Measurements from ENCODE around the gene F2RL3. TPM values are rescaled to one million over a fixed set of nuclear protein-coding genes. Genes with fewer than 3 reads are reported as not detected.

The F2RL3 gene
- total and polyA plus RNA-seq, 9 of the 15 experiments (the other 6 are each of a cell fraction or from before 2014, with no cell fraction given) = 1.4 to 27.6 (median 11.9) TPM

DNA sequence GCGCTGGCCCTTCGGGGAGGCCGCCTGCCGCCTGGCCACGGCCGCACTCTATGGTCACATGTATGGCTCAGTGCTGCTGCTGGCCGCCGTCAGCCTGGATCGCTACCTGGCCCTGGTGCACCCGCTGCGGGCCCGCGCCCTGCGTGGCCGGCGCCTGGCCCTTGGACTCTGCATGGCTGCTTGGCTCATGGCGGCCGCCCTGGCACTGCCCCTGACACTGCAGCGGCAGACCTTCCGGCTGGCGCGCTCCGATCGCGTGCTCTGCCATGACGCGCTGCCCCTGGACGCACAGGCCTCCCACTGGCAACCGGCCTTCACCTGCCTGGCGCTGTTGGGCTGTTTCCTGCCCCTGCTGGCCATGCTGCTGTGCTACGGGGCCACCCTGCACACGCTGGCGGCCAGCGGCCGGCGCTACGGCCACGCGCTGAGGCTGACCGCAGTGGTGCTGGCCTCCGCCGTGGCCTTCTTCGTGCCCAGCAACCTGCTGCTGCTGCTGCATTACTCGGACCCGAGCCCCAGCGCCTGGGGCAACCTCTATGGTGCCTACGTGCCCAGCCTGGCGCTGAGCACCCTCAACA, 1.2 kb downstream of the F2RL3 start (continued):
- TF ChIP-seq CBX3 (IDR thresholded peaks at IDR 0.05; ENCODE audit: borderline replicate concordance in 1 of 2, low read length in 2 of 2) = no peak
- TF ChIP-seq ZNF764 (CRISPR knock-in tag; IDR thresholded peaks at IDR 0.05; ENCODE audit: low read depth) = no peak
- no peak for TF ChIP-seq THRAP3 (IDR thresholded peaks at IDR 0.05; ENCODE audit: borderline replicate concordance)
- no peak for TF ChIP-seq TBL1XR1 (IDR thresholded peaks at IDR 0.05; ENCODE audit: low read length in 2 of 2)
- TF ChIP-seq, protein P1, sequence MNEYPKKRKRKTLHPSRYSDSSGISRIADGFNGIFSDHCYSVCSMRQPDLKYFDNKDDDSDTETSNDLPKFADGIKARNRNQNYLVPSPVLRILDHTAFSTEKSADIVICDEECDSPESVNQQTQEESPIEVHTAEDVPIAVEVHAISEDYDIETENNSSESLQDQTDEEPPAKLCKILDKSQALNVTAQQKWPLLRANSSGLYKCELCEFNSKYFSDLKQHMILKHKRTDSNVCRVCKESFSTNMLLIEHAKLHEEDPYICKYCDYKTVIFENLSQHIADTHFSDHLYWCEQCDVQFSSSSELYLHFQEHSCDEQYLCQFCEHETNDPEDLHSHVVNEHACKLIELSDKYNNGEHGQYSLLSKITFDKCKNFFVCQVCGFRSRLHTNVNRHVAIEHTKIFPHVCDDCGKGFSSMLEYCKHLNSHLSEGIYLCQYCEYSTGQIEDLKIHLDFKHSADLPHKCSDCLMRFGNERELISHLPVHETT (CRISPR knock-in tag; conservative IDR thresholded peaks at IDR 0.05 in 1 of 2, IDR thresholded peaks at IDR 0.05 in 1 of 2) = peak in 1 of 2 experiments; percentile 68; a peak in 2 of 4 replicates
- TF ChIP-seq ZNF780A (CRISPR knock-in tag; IDR thresholded peaks at IDR 0.05) = no peak
- TF ChIP-seq SRF (CRISPR knock-in tag; IDR thresholded peaks at IDR 0.05) = peak in 1 of 2 experiments; percentile 13; a peak in 1 of 4 replicates
- TF ChIP-seq, protein P2, sequence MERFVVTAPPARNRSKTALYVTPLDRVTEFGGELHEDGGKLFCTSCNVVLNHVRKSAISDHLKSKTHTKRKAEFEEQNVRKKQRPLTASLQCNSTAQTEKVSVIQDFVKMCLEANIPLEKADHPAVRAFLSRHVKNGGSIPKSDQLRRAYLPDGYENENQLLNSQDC (CRISPR knock-in tag; IDR thresholded peaks at IDR 0.05) = no peak
- TF ChIP-seq CBFA2T2 (conservative IDR thresholded peaks at IDR 0.05) = no peak
- no peak for TF ChIP-seq IRF2 (CRISPR knock-in tag; IDR thresholded peaks at IDR 0.05)
- TF ChIP-seq NFXL1 (CRISPR knock-in tag; IDR thresholded peaks at IDR 0.05) = no peak
- peak in 1 of 2 experiments; percentile 72; a peak in 2 of 4 replicates for TF ChIP-seq SIN3A (IDR thresholded peaks at IDR 0.05; ENCODE audit: borderline replicate concordance in 2 of 2, control insufficient read depth in 1 of 2, low read depth in 2 of 2, low read length in 2 of 2)
- TF ChIP-seq EP400 (IDR thresholded peaks at IDR 0.05) = no peak; the same call in 1 of the 2 replicates
- peak; percentile 91 for TF ChIP-seq ZNF589 (CRISPR knock-in tag; IDR thresholded peaks at IDR 0.05; ENCODE audit: low read depth)
- TF ChIP-seq HNRNPL (IDR thresholded peaks at IDR 0.05; ENCODE audit: low read depth, low read length) = peak; percentile 98
- TF ChIP-seq NR4A1 (CRISPR knock-in tag; IDR thresholded peaks at IDR 0.05) = peak; percentile 87
- peak; percentile 90 for TF ChIP-seq NR4A1 (tag; IDR thresholded peaks at IDR 0.05)
- no peak for TF ChIP-seq PRMT5 (CRISPR knock-in tag; IDR thresholded peaks at IDR 0.05)
- no peak for TF ChIP-seq STAT5B (CRISPR knock-in tag; IDR thresholded peaks at IDR 0.05)
- TF ChIP-seq RAD21 (CRISPR knock-in tag; conservative IDR thresholded peaks at IDR 0.05 in 1 of 2, IDR thresholded peaks at IDR 0.05 in 1 of 2) = peak; percentile 9 to 28; a peak in 2 of 4 replicates
- TF ChIP-seq, protein P3, sequence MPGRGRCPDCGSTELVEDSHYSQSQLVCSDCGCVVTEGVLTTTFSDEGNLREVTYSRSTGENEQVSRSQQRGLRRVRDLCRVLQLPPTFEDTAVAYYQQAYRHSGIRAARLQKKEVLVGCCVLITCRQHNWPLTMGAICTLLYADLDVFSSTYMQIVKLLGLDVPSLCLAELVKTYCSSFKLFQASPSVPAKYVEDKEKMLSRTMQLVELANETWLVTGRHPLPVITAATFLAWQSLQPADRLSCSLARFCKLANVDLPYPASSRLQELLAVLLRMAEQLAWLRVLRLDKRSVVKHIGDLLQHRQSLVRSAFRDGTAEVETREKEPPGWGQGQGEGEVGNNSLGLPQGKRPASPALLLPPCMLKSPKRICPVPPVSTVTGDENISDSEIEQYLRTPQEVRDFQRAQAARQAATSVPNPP (IDR thresholded peaks at IDR 0.05; ENCODE audit: borderline replicate concordance, insufficient read depth, insufficient read length) = no peak
- TF ChIP-seq TAF7 (tag; IDR thresholded peaks at IDR 0.05) = no peak; the same call in none of the 2 replicates
- TF ChIP-seq NCOA2 (IDR thresholded peaks at IDR 0.05; ENCODE audit: partially characterized antibody in 2 of 2) = no peak
- TF ChIP-seq IFI16 (CRISPR knock-in tag; IDR thresholded peaks at IDR 0.05) = no peak
- peak; percentile 74 for TF ChIP-seq PRPF4 (IDR thresholded peaks at IDR 0.05; ENCODE audit: insufficient read depth, low read depth, low read length, poor library complexity, severe bottlenecking)
- peak in 1 of 2 experiments; percentile 80; a peak in 3 of 4 replicates for TF ChIP-seq MAZ (CRISPR knock-in tag; conservative IDR thresholded peaks at IDR 0.05 in 1 of 2, IDR thresholded peaks at IDR 0.05 in 1 of 2)
